B cell (primary cell): Measurements from ENCODE around the gene ITGB7. TPM values are rescaled to one million over a fixed set of nuclear protein-coding genes. Genes with fewer than 3 reads are reported as not detected.

Experiments used
- ATAC-seq: fragments of 200-7000 bp; cut with Tn5 transposase; one replicate; pipeline ENCODE4 v1.10.0; 2021; ENCODE audit warnings: low read depth, mild to moderate bottlenecking, moderate number of reproducible peaks, moderate library complexity
- CTCF ChIA-PET: fragments of 350-600 bp; sonication (Branson Sonifier 250); formaldehyde crosslinking; loops from one replicate; lab custom pipeline; 2021; ENCODE audit warnings: antibody characterized with exemption, inconsistent platforms; lab: Charles Lee
- POLR2A ChIA-PET: fragments of 350-600 bp; sonication (Branson Sonifier 250); formaldehyde crosslinking; loops from one replicate; lab custom pipeline; 2021; ENCODE audit warnings: antibody characterized with exemption; lab: Charles Lee
- DNase-seq: peaks from one replicate; pipeline ENCODE4 v3.0.0; 2013
- H2AFZ ChIP-seq: 2 replicates; pipeline ENCODE4 v1.6.1; 2012; ENCODE audit warnings: mild to moderate bottlenecking, low read depth, low read length; ENCODE audit not compliant: insufficient read depth, poor library complexity, severe bottlenecking
- H3K27ac ChIP-seq, 2 donors: 1 replicate in 1 of 2; 2 replicates in 1 of 2; pipeline ENCODE4 v1.5.1; 2012 to 2013; ENCODE audit warnings: low read length in 2 of 2, mild to moderate bottlenecking in 2 of 2, moderate library complexity in 1 of 2
- H3K27me3 ChIP-seq, 4 experiments: fragments of 200-600 bp in 1 of 4; sonication (generic) in 1 of 4; replicated peaks in 1 of 4; 1 replicate in 2 of 4; 2 replicates in 2 of 4; pipeline versions ENCODE4 v1.6.1 to v1.7.0; 2013 to 2016; ENCODE audit warnings: low read length in 3 of 4, mild to moderate bottlenecking in 2 of 4, mixed read lengths in 1 of 4, moderate library complexity in 1 of 4; ENCODE audit not compliant: insufficient read depth in 4 of 4, control insufficient read depth in 3 of 4; ENCODE audit errors: control extremely low read depth in 1 of 4
- H3K36me3 ChIP-seq, 2 experiments: replicated peaks in 1 of 2; 1 replicate in 1 of 2; 2 replicates in 1 of 2; pipeline versions ENCODE4 v1.6.1 to v1.7.1; 2013; ENCODE audit warnings: low read length in 1 of 2; ENCODE audit not compliant: insufficient read depth in 2 of 2, control insufficient read depth in 1 of 2; ENCODE audit errors: control extremely low read depth in 1 of 2, extremely low read depth in 1 of 2
- H3K4me1 ChIP-seq, 2 donors: fragments of 200-600 bp in 1 of 2; sonication (generic) in 1 of 2; 1 replicate in 1 of 2; 2 replicates in 1 of 2; pipeline versions ENCODE4 v1.5.1 to v1.6.1; 2013 to 2017; ENCODE audit warnings: low read length in 2 of 2; ENCODE audit not compliant: control insufficient read depth in 2 of 2, insufficient read depth in 2 of 2
- H3K4me2 ChIP-seq: replicated peaks from 2 replicates; pipeline ENCODE3; 2012; ENCODE audit warnings: mild to moderate bottlenecking, low read depth, low read length; ENCODE audit not compliant: poor library complexity, severe bottlenecking
- H3K4me3 ChIP-seq, 5 experiments: fragments of 200-600 bp in 1 of 5; sonication (generic) in 1 of 5; 1 replicate in 3 of 5; 2 replicates in 2 of 5; pipeline versions ENCODE4 v1.5.1 to v1.7.0; 2011 to 2016; ENCODE audit warnings: low read length in 4 of 5, mild to moderate bottlenecking in 4 of 5, low read depth in 2 of 5, control low read depth in 1 of 5, moderate library complexity in 1 of 5; ENCODE audit not compliant: insufficient read depth in 1 of 5; ENCODE audit errors: control extremely low read depth in 1 of 5, extremely low read depth in 1 of 5
- H3K79me2 ChIP-seq: fragments of 200-600 bp; sonication (generic); one replicate; pipeline ENCODE4 v1.6.0; 2016; ENCODE audit warnings: low read length; ENCODE audit not compliant: control insufficient read depth, insufficient read depth
- H3K9ac ChIP-seq: fragments of 200-600 bp; sonication (generic); 2 replicates; pipeline ENCODE4 v1.6.1; 2017; ENCODE audit warnings: mild to moderate bottlenecking, low read length, moderate library complexity
- H3K9me3 ChIP-seq, 3 donors: one replicate each; pipeline versions ENCODE4 v1.6.1 to v1.7.1; 2013; ENCODE audit warnings: low read length in 2 of 3; ENCODE audit not compliant: control insufficient read depth in 2 of 3, insufficient read depth in 1 of 3; ENCODE audit errors: control extremely low read depth in 1 of 3
- H4K20me1 ChIP-seq: 2 replicates; pipeline ENCODE4 v1.6.0; 2012; ENCODE audit warnings: mild to moderate bottlenecking, low read length; ENCODE audit not compliant: insufficient read depth, control insufficient read depth, poor library complexity, severe bottlenecking
- H3K27ac Mint-ChIP-seq: one replicate; pipeline ENCODE4 v1.8.0; 2021; ENCODE audit warnings: mixed read lengths
- H3K27me3 Mint-ChIP-seq: one replicate; pipeline ENCODE4 v1.8.0; 2021; ENCODE audit warnings: mixed read lengths
- H3K4me1 Mint-ChIP-seq: one replicate; pipeline ENCODE4 v1.8.0; 2021; ENCODE audit warnings: mixed read lengths
- H3K4me3 Mint-ChIP-seq: one replicate; pipeline ENCODE4 v1.8.0; 2021; ENCODE audit warnings: mixed read lengths
- H3K9me3 Mint-ChIP-seq: one replicate; pipeline ENCODE4 v1.8.0; 2022; ENCODE audit warnings: mixed read lengths; ENCODE audit not compliant: insufficient read depth
- EZH2 ChIP-seq: IDR thresholded peaks from 2 replicates; pipeline ENCODE4 v1.6.1; 2012; ENCODE audit warnings: borderline replicate concordance, low read depth, mild to moderate bottlenecking, moderate library complexity, low read length; ENCODE audit not compliant: insufficient read depth, poor library complexity, severe bottlenecking
- WGBS: methylation state at CpG from one replicate; pipeline ENCODE4 v1.1.5; 2013; ENCODE audit warnings: missing lambda C conversion rate; ENCODE audit not compliant: insufficient coverage; 5-methylcytosine and 5-hydroxymethylcytosine counted together
- intact Hi-C: fragments of 100-400 bp; cut with micrococcal nuclease; formaldehyde crosslinking; loops from one replicate; pipeline ENCODE4 v1.10.0; 2022
- polyA plus RNA-seq: library from polyadenylated mRNA; depleted of rRNA; stranded (reverse); fragments of >200 nt; gene quantifications from 2 replicates; pipeline ENCODE4 v1.2.3, GENCODE V29; 2012
- total RNA-seq, 2 donors: library from RNA; stranded (reverse); fragments of 120-200 nt in 1 of 2; gene quantifications; 1 replicate in 1 of 2; 2 replicates in 1 of 2; pipeline versions ENCODE4 v1.2.3 to v1.2.4, GENCODE V29; 2013 to 2022
- TF ChIP-seq, protein P1 (sequence below): fragments of 200-600 bp; IDR thresholded peaks from one replicate; pipeline ENCODE4 v1.8.0; 2022; ENCODE audit warnings: antibody characterized with exemption, mild to moderate bottlenecking

The ITGB7 gene
- total and polyA plus RNA-seq, 2 donors (not counting 1 experiment from before 2014, with no cell fraction given) = 199 to 265 TPM

DNA sequence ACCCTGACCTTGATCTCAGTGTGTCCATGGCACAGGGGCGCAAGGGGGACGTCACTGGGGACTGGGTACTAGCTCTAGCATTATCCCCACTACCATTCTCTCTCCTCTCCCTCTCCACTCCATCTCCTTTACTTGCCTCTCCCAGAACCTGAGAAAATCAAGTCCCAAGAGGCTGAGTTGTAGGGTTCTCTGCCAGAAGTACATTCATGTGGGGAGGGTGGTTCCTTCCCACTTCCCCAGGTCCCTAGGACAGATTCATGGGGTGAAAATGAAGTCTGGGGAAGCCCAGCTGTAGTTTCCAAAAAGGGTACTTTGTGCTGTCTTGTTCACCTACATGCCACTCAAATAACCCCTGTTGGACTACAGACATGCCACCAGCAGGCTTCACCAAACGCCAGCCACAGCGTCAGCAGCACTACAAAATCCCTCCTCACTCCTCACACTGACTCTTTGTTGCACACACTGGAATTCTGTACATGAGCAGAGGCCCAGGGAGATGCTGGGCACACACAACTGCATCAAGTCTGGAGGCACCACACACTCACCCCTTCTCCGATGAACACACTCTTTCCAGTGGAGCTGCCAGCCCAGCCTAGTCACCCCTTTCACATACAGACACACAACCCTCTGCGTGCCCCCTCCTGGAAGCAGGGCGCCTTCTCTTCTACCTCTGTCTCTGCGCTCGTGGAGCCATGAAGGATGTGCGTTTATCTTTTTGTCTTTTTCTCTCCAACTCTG lies 18.0 kb upstream of the ITGB7 start:
- H2AFZ ChIP-seq = no peak overlapping the region
- intact Hi-C loops = no loop called here
- no peak overlapping the region for H3K4me2 ChIP-seq
- H3K79me2 ChIP-seq = no peaks in the 10 kb centered on the region
- Mint-ChIP-seq H3K4me3 (no peak overlapping the region), H3K27ac (no peak overlapping the region), H3K4me1 (peaks cover 19% of the 10 kb centered on the region), H3K9me3 (no peaks in the 10 kb centered on the region), H3K27me3 (no peaks in the 10 kb centered on the region)
- CTCF ChIA-PET = interaction anchor here (0.8 to 1.3 kb wide), 3 partner anchors 11 to 26 kb away, joined by 3 to 5 read pairs (median 4); no protein-coding TSS in a partner anchor
- H4K20me1 ChIP-seq = no peaks in the 10 kb centered on the region
- no peak overlapping the region for H3K27ac ChIP-seq
- H3K4me3 ChIP-seq = no peak overlapping the region
- no peak overlapping the region for H3K9ac ChIP-seq
- H3K36me3 ChIP-seq = no peaks in the 10 kb centered on the region
- H3K4me1 ChIP-seq = peaks cover 7 to 19% of the 10 kb centered on the region in 2 donors
- H3K9me3 ChIP-seq = no peaks in the 10 kb centered on the region
- H3K27me3 ChIP-seq = no peaks in the 10 kb centered on the region
- no peak for ATAC-seq
- POLR2A ChIA-PET = interaction anchor here (1.4 kb wide), 1 partner anchor 11 kb away, joined by 3 read pairs; no protein-coding TSS in a partner anchor
- no peak for DNase-seq
- TF ChIP-seq, protein P1, sequence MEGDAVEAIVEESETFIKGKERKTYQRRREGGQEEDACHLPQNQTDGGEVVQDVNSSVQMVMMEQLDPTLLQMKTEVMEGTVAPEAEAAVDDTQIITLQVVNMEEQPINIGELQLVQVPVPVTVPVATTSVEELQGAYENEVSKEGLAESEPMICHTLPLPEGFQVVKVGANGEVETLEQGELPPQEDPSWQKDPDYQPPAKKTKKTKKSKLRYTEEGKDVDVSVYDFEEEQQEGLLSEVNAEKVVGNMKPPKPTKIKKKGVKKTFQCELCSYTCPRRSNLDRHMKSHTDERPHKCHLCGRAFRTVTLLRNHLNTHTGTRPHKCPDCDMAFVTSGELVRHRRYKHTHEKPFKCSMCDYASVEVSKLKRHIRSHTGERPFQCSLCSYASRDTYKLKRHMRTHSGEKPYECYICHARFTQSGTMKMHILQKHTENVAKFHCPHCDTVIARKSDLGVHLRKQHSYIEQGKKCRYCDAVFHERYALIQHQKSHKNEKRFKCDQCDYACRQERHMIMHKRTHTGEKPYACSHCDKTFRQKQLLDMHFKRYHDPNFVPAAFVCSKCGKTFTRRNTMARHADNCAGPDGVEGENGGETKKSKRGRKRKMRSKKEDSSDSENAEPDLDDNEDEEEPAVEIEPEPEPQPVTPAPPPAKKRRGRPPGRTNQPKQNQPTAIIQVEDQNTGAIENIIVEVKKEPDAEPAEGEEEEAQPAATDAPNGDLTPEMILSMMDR = no peak
- TF ChIP-seq EZH2 = no peak
- 92% methylated on average over 8 of the region's 10 CpGs for WGBS
